NCI-H1092 treated with DMSO at 0.1 percent for 48 hours (cell line): ENCODE data around the gene CHCHD10.
A peak's percentile ranks its signal among the peaks of the same experiment; 100 is the strongest.
"Not testable (repeated sequence)": the region's sequence is repeated elsewhere in the genome, so short reads cannot be mapped to it uniquely, and the experiment has no call there.

Experiments
- DNase-seq: peaks from one replicate; lab custom pipeline; 2025; lab: John Stamatoyannopoulos, UW

Gene CHCHD10

DNA sequence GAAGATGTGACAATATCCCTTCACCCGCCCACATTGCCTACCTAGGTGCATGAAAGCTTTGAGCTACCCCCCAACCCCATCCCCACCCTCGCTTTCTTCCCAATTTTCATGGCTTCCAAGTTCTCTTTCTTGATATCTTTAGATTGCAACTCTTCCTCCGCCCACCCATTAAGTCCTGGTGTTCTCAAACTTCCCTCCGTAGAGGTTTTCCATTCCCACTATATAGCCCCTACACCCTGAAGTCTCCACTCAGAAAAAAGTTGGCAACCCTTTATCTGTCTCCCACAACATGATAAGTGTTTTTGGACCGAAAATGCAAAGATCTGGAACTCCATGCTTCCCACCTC lies 17.4 kb downstream of the CHCHD10 start:
- DNase-seq: no peak

DNA sequence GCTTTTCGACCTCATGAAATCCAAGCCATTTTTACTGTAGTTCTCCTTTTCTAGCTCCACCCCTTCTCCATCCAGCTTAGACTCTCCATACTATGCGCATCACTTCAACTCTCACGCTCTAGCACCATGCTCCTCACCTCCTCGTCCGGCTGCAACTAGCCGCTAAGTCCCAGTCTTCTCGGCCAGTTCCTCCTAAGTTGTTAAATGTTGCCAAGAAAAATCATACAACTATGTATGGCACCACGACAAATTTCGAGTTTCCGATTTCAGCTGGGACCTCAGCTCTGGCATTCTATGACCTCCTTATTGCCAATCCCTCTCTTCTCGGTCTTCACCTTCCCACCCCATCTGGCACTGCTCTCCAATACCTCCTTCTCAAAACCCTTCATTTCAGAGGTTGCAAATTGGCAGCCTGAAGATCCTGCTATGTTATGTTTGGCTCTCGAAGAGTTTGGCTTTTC lies 17.9 kb downstream of the CHCHD10 start:
- no peak for DNase-seq

DNA sequence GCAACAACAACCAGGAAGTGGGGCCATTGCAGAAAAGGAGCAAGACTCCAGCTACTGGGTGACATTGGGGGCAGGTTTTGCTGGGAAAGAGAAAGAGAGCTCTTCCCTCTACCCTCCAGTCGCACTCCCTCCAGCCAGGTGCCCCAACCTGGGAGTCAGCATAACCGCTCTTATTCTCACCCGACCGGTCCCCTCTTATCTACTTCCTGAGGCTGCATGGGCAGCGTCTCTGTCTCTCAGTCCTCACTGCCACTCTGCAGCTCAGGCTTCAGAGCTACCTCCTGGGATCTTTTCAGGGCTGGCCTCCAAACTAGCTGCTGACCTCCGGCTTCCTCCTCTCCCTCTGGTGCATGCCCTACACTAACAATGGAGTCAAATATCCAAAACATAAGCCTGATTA lies 22.0 kb downstream of the CHCHD10 start:
- DNase-seq: no peak

DNA sequence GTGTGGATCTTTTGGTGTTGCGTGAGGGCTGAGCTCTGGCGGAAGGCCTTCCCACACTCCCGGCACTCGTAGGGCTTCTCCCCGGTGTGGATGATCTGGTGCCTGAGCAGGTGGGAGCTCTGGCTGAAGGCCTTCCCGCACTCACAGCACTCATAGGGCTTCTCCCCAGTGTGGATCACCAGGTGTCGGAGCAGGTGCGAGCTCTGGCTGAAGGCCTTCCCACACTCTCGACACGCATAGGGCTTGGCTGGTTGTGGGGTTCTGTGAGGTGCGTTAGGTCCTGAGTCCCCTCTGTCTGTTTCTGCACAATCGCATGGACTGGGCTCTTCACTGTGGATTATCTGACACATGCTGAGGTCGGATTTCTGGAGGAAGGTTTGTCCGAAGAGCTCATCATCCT lies 23.3 kb downstream of the CHCHD10 start:
- DNase-seq: no peak

DNA sequence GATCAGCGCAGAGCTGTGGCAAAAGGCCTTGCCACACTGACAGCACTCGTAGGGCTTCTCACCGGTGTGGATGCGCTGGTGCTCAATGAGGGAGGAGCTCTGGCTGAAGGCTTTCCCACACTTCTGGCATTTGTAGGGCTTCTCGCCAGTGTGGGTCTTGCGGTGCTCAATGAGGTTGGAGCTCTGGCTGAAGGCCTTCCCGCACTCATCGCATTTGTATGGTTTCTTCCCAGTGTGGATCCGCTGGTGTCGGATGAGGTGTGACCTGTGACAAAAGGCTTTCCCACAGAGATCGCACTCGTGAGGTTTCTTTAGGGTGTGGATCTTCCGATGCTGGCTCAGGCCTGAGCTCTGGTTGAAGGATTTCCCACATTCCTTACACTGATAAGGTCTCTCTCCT lies 23.8 kb downstream of the CHCHD10 start:
- DNase-seq: no peak

DNA sequence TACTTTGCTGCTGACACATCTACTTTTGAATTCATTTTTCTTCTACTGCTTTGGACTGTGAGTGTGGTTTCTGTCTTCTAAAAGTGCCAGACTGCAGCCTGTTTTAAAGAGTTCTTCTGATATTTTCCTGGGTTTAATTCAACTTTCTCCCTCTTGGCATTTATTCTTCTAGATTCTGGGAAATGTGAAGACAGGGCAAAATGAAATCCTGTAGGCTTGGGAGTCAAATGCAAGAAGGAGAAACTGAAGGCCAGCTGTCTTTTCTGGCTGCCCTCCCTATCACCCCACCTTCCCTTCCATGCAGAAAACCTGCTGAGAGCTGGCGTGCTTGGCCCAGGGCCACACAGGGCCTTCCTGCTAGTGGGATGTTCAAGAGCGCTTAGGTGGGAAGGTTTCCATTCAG lies 24.5 kb downstream of the CHCHD10 start:
- DNase-seq: peak; percentile 83

DNA sequence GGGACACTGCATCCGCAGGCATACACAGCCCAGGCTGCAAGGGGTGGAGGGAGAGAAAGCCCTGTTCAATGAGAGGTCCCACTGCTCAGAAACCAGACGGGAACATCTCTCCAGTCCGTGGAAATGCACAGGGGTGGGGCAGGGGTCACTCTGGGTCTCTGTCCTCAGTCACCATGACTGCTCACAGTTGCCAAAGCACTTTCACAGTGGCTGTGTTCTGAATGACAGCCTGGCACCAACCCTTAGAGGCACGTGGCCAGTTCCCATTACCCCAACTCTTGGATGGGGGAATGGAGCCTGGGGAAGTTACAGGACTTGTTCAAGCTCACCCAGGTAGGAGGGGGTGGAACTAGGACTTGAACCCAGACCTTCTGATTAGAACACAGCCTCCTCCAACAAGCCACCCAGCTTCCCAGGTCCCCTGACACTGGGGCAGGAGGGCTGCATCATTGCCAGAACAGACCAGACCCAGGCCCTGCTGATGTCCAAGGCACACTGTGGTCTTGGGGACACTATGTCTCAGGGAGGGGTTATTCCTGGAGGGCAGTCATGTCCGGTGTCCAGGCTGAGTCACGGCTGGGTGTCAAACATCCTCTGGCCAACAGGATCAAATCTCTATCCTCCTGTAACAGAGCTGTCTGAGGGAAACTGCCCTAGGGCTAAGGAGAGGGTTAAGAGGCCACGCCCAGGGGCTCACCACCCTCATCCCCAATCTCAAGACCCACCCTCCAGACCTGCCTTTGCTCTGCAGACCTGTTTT lies 25.1 kb downstream of the CHCHD10 start:
- DNase-seq: no peak

DNA sequence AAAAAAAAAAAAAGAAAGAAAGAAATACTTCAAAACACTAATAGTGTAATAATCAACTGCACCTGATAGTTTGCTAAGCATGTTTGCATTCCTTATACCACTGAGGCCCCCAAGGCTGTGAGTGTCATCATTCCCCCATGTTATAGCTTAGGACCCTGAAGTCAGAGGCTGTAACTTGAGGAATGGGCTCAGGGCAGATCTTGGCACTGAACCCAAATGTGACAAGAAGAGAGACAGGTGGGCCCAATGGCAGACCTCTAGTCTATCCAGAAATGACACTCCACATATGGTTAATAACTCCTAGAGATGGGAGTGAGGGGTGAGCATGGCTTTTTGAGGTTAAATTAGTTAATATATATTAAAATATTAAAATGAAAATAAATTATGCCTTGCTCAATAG lies 30.1 kb downstream of the CHCHD10 start:
- DNase-seq: no peak

DNA sequence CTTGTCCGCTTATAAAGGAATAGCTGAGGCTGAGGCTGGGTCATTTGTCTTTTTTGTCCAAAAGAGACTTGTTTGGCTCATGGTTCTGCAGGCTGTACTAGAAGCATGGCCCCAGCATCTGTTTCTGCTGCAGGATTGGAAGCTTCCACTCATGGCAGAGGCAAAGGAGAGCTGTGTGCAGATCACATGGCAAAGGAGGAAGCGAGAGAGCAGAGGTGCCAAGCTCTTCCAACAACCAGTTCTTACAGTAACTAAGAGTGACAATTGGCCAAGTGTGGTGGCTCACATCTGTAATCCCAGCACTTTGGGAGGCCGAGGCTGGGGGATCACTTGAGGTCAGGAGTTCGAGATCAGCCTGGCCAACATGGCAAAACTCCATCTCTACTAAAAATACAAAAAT lies 39.7 kb downstream of the CHCHD10 start:
- DNase-seq: not testable (repeated sequence)

DNA sequence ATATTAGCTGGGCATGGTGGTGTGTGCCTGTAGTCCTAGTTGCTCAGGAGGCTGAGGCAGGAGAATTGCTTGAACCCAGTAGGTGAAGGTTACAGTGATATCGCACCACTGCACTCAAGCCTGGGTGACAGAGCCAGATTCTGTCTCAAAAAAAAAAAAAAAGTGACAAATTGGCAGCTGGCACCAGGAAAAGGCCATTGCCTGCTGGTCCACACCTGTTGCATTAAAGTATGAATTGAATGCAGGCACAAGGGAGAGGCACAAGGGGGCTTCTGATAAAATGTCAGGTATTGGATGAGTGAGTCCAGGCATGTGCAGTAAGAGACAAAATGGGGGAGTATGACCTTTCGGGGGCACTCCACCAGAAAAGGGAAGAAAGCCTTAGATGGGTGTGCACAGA lies 45.0 kb downstream of the CHCHD10 start:
- no peak for DNase-seq

DNA sequence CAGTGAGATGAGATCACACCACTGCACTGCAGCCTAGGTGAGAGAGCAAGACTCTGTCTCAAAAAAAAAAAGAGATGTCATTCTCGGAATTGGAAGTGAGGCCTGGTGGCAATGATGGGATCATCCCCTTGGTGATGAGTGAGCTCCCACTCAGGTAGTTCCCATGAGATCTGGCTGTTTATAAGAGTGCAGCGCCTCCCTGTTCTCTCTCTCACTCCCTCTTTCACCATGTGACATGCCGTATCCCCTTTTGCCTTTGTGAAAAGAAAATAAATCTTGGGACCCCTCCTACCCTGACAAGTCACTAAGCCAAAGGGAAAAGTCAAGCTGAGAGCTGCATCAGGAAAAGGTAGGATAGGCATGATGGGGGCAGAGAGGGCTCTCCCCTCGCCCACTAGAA lies 45.6 kb downstream of the CHCHD10 start:
- peak; percentile 15 for DNase-seq

DNA sequence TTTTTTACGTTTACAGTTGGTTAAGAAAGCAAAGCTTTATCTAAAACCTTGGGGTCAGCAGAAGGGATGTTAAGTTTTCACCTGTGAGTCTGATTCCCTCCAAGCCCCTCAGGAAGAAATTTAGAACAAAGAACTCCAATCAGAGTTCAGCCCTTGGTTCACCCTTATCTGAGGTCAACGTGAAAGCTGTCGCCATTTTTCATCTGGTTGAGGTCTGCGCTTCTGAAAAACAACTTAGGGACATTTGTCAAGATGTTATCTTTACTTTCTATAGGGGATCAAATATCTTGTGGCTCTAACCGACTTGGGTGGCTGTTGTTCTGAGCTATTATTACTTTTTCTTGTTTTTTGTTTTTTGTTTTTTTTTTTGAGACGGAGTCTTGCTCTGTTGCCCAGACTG lies 46.9 kb downstream of the CHCHD10 start:
- no peak for DNase-seq

DNA sequence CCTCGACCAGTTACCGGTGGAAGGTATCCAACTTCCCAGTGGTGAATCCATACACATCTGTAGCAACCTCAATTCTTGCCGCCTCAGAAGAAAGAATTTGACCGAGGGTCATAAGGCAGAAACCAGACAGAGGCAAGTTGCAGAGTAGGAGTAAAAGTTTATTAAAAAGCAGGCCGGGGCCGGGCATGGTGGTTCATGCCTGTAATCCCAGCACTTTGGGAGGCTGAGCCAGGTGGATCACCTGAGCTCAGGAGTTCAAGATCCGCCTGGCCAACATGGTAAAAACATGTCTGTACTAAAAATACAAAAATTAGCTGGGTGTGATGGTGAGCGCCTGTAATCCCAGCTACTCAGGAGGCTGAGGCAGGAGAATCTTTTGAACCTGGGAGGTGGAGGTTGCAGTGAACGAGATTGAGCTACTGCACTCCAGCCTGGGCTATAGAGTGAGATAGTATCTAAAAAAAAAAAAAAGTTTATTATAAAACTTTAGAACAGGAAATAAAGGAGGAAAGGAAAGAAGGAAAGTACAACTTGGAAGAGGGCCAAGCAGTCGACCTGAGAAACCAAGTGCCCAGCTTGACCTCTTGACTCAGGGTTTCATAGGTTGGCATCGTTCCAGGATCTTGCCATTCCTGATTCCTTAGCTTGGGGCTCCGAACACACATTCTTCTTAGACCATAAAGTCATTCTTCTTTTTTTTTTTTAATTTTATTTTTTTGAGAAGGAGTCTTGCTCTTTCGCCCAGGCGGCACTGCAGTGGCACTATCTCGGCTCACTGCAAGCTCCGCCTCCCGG lies 49.2 kb downstream of the CHCHD10 start:
- no peak for DNase-seq

DNA sequence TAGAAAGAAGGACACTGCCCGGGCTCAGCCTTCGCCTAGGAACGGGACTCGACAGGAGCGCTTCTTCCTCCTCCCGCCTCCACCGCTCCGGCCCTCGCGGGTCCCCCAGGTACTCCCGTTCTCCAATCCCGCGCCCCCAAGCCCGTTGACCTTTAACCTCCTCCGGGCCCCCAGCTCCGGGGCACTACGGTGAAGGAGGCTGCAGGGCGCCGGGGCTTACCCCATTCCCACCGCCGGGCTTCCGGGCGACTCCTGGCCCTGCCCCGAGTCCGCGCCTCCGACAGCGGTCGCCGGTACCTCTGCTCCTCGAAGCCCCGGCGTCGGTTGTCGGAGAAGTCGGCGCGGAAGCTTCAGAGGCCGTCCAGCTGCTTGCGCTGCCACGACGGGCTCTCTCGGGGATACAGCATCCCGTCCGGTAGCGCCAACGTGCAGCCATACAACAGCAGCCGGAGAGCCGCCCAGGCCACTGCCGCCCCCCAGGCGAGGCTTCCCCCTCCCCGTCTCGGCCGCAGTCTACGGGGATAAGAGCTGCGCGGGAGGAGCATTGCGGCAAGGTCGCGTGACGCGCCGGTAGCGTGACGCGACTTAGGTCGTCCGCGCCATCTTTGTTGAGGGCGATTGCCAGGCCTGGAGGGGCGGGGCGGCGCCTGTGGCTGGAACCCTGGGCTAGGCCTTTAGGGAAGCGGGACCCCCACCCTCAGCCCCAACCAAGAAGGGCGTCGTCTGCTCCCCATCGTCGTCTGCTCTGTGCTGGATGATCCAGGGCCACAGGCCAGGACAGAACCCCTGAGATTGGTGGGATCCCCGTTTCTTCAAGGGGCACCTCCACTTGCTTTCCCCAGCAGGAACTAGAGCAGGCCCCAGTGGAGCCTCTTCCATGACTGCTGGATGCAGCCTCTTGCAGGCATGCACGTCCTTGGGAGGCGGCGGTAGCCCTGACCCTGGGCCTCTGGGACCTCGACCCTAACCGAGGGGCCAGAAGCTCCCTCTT lies 50.7 kb downstream of the CHCHD10 start:
- DNase-seq: peak; percentile 86
